Dermis blood vessel endothelial cell (primary cell): ENCODE data around the gene MAPK1. TPM values are rescaled to one million over a fixed set of nuclear protein-coding genes. Genes with fewer than 3 reads are reported as not detected.
"Not testable (repeated sequence)": the region's sequence is repeated elsewhere in the genome, so short reads cannot be mapped to it uniquely, and the experiment has no call there.

Source experiments
- DNase-seq: peaks from one replicate; pipeline ENCODE4 v3.0.0; 2010
- total RNA-seq: library from RNA; depleted of rRNA; stranded (reverse); fragments of >200 nt; gene quantifications from 2 replicates; pipeline ENCODE4 v1.2.3, GENCODE V29; 2014

The MAPK1 gene
- total RNA-seq, 1 donor from 2014 or later: 72.0 TPM

GRCh38 chr22:21753374-21754111 is 113.9 kb downstream of the MAPK1 start:
- no peak for DNase-seq

DNA sequence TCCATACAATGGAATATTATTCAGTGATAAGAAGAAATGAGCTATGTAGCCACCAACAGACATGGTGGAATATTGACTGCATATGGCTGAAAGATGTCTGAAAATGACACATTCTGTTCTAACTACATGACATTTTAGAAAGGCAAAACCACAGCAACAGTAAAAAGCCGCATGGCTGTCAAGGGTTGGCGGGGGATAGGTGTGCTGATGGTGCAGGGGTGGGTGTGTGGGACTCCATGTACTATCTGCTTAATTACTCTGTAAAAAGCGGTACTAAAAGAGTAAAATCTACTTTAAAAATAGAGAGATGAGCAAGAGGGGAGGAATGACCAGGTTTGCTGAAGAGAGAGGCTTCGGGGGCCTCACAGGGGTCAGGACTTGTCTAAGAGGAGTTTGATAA is 115.2 kb downstream of the MAPK1 start:
- DNase-seq: no peak

DNA sequence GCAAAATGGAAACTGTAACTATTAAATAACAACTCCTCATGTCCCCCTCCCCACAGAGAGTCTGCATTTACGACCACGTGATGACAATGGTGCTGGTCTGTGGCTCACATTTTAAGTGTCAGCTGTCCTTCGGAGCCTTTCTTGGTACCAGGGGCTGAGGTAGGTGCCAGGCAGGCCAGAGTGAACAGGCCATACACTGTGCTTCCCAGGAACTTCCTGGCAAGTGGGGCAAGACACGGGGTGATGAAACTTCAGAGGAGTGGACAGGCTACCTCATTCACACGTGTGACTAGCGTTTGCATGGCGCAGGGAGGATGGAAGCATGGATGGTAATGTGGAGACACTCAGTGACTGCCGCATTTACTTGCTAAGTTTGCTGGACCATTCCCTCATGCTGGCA is 121.5 kb downstream of the MAPK1 start:
- DNase-seq: no peak

DNA sequence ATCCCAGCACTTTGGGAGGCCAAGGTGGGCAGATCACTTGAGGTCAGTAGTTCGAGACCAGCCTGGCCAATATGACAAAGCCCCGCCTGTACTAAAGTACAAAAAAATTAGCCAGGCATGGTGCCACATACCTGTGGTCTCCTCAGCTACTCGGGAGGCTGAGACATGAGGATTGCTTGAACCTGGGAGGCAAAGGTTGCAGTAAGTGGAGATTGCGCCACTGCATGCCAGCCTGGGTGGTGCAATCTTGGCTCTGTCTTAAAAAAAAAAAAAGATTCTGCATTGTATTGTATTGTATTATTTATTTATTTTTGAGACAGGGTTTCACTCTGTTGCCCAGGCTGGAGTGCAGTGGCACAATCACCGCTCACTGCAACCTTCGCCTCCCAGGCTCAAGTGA is 122.5 kb downstream of the MAPK1 start:
- not testable (repeated sequence) for DNase-seq

- DNase-seq: no peak
These were observed 125.7 kb downstream of the MAPK1 start for GRCh38 chr22:21741790-21742189.

DNA sequence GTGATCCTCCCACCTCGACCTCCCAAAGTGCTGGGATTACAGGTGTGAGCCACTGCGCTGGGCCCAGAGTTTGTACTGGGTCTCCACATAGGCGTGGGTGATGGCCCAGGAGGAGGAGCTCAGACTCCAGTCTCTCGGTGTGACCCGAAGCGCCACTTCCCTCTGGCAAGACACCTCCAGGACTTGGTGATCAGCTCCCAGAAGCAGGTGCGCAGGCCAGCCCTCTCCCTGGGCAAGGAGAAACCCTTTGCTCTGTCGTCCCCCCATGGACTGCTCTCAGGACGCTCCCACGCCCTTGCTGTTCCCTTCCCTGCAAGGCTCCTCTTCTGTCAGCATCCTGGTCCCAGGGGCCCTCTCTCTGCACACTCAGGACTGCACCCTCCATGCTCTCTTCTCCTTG is 126.4 kb downstream of the MAPK1 start:
- no peak for DNase-seq

GRCh38 chr22:21739828-21740377 is 127.5 kb downstream of the MAPK1 start:
- no peak for DNase-seq

DNA sequence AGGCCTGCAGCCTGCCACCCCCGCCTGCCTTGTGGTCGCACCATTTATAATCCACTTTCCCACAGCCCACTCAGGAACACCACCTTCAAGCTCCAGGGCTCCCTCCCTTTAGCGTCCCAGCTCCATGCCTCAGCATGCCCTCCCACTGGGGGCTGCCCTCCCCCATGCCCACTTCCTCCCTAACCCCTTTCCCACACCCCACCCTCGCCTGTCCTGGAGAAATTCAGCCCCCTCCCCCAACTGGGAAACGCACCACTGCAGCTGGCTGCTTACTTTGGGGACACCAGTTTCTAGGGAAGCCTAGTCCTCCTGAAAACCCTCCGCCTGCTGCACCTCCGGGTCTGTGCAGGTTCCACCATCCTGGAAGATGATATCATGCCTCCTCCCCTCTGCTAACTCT is 128.5 kb downstream of the MAPK1 start:
- DNase-seq: no peak

DNA sequence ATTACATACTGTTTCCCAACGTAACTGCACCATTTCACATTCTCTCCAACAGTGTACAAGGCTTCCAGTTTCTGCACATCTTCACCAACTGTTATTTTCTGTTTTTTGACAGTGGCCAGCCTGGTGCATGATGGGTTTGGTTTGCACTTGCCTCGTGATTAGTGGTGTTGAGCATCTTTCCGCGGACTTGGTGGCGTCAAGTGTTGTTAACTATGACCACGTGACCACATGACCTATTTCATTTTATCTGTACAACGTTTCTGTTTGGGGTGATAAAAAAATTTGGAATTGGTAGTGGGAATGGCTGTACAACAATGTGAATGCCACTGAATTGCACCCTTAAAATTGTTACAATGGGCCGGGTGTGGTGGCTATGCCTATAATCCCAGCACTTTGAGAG is 129.4 kb downstream of the MAPK1 start:
- no peak for DNase-seq

DNA sequence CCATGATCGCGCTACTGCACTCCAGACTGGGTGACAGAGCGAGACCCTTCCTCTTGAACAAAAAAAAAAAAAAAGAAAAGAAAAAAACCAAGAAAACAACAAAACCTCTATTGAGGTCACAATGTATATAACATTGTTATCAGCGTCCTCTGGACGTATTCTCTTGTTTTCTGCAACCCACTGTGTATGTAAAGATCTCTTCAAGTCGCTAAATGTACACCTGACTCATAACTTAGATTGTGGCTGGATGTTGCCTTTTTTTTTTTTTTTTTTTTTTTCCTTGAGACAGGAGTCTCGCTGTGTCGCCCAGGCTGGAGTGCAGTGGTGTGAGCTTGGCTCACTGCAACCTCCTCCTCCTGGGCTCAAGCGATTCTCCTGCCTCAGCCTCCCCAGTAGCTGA is 130.5 kb downstream of the MAPK1 start:
- no peak for DNase-seq

DNA sequence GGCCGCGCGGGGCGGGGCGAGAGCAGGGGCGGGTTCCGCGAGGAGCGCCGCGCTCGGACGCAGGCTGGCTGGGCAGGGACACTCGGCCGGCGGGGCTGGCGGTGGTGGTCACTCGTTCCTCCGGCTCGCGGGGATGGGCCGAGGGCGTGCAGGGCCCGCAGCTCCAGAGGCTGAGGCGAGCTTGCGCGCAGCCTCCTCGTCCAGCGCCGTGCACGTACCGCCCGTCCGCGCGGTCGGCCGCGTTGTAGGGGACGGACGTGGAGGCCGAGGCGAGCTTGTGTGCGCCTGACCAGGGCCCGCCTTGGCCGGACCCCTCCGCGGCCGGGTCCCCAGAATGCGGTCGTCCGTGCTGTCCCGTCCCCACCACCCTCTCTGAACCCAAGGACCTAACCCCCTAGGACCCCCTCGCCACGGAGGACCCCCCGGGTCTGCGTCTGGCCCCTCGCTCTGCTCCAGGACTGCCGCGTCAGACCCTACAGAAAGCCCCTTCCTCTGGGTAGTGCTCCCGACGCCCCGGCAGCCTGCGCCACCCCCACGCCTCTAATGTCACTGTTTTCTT is 131.3 kb downstream of the MAPK1 start:
- no peak for DNase-seq

- peak; percentile 98 for DNase-seq
These were observed 132.0 kb downstream of the MAPK1 start, which contains the start of gene YPEL1 for GRCh38 chr22:21735200-21736083. TSS of gene YPEL1 (minus strand) at chr22:21735794. CDS start at chr22:21710744, 25,050 bp downstream.

- peak; percentile 32 for DNase-seq
These were observed 132.8 kb downstream of the MAPK1 start for GRCh38 chr22:21734540-21735199.

DNA sequence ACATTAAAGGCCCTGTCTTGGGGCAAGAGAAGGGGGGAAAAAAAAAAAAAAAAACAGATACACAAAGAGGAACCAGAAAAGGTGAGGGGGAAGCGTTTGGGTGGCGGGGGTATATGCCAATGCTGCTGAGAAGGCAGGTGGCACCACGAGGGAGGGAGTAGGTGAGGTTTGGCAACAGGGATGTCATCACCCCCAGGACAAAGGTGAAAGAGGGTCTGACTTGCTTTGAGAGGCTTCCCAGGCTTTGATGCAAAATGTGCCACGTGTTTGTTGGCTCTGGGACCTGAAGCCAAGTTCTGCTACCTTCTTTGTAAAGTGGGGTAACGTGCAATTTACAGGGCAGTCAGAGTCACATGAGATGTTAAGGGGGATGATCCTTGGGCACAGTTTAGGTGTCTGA is 135.9 kb downstream of the MAPK1 start:
- no peak for DNase-seq

- no peak for DNase-seq
These were observed 136.7 kb downstream of the MAPK1 start for GRCh38 chr22:21730535-21731308.

DNA sequence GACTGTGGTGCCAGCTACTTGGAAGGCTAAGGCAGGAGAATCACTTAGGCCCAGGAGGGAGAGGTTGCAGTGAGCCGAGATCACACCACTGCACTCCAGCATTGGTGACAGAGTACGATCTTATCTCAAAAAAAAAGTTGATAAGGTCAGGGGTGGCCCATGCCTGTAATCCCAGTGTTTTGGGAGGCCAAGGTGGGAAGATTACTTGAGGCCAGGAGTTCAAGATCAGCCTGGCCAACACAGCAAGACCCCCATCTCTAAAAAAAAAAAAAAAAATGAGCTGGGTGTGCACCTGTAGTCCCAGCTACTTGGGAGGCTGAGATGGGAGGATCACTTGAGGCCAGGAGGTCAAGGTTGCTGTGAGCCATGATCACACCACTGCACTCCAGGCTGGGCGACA is 138.3 kb downstream of the MAPK1 start:
- DNase-seq: not testable (repeated sequence)

GRCh38 chr22:21728270-21728669 is 139.2 kb downstream of the MAPK1 start:
- DNase-seq: no peak

GRCh38 chr22:21727768-21728167 is 139.7 kb downstream of the MAPK1 start:
- DNase-seq: no peak

- no peak for DNase-seq
These were observed 140.3 kb downstream of the MAPK1 start for GRCh38 chr22:21727159-21727558.

- DNase-seq: peak; percentile 38
These were observed 140.8 kb downstream of the MAPK1 start for GRCh38 chr22:21726650-21727049.

GRCh38 chr22:21725956-21726649 is 141.3 kb downstream of the MAPK1 start:
- DNase-seq: no peak
